Lower leg skin (tissue), 4 donors: ENCODE measurements around the gene GGA3. TPM values are rescaled to one million over a fixed set of nuclear protein-coding genes. Genes with fewer than 3 reads are reported as not detected.

Experiments
- DNase-seq, 2 donors: peaks; one replicate each; pipeline ENCODE4 v3.0.0-alpha.2; 2019; ENCODE audit warnings: low spot score in 2 of 2
- H3K4me3 ChIP-seq: fragments of 200-600 bp; sonication (generic); 2 replicates; pipeline ENCODE4 v1.5.1; 2017; ENCODE audit warnings: mild to moderate bottlenecking, low read depth; ENCODE audit not compliant: poor library complexity, severe bottlenecking
- CTCF ChIP-seq, 3 donors: fragments of 450-650 bp; IDR thresholded peaks; one replicate each; pipeline ENCODE4 v1.5.1; 2016; ENCODE audit warnings: antibody characterized with exemption in 3 of 3, mild to moderate bottlenecking in 3 of 3, moderate library complexity in 2 of 3
- POLR2A ChIP-seq, 2 donors: fragments of 450-650 bp; IDR thresholded peaks; one replicate each; pipeline ENCODE4 v1.6.1; 2016 to 2017; ENCODE audit warnings: antibody characterized with exemption in 2 of 2, mild to moderate bottlenecking in 1 of 2, moderate library complexity in 1 of 2
- WGBS, 2 donors: methylation state at CpG; one replicate each; pipeline ENCODE4 v1.1.5; 2018; 5-methylcytosine and 5-hydroxymethylcytosine counted together
- intact Hi-C: fragments of 100-400 bp; cut with DNase I; formaldehyde crosslinking; loops from one replicate; pipeline ENCODE4 v1.15.0; 2023; ENCODE audit warnings: low total_unique reads
- total RNA-seq, 4 donors: library from RNA; depleted of rRNA; stranded (reverse); fragments of >200 nt; gene quantifications; one replicate each; pipeline ENCODE4 v1.1.0, GENCODE V29; 2016

Gene GGA3
- total RNA-seq, 4 donors from 2014 or later, result 27.5 to 43.1 (median 29.9) TPM

GRCh38 chr17:75240394-75241142 is 20.8 kb downstream of the GGA3 start:
- TF ChIP-seq POLR2A (IDR thresholded peaks at IDR 0.05) (no peak), CTCF (IDR thresholded peaks at IDR 0.05) (no peak)
- WGBS, 2 donors, result 65 to 69% methylated on average over 19 to 23 of the region's 23 CpGs
- intact Hi-C loops, result no loop called here
- no peak for DNase-seq
- no peak overlapping the region for H3K4me3 ChIP-seq

GRCh38 chr17:75239778-75240393 is 21.5 kb downstream of the GGA3 start:
- intact Hi-C loops, result no loop called here
- no peak overlapping the region for H3K4me3 ChIP-seq
- no peak for DNase-seq

DNA sequence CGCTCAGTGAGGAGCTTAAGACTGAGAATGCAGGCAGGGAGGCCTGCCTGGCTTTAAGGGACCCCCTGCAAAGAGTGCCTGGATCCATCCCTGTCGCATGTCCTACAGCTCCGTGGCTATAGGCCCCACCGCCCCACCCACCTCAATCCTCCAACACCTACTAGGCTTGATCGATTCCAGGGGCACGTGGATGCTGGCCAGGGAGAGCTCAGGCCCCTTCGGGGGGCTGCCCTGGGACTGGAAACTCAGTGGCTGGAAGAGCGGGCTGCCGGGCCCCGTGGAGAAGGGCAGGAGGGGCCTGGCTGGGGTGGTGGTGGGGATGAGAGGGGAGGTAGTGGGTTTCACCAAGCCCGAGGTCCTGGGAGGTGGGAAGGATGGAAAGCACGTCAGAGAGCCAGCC is 22.2 kb downstream of the GGA3 start:
- 84 to 85% methylated on average over 11 to 12 of the region's 12 CpGs for WGBS, 2 donors
- TF ChIP-seq POLR2A (IDR thresholded peaks at IDR 0.05) (no peak), CTCF (IDR thresholded peaks at IDR 0.05) (no peak)
- intact Hi-C loops, result no loop called here
- H3K4me3 ChIP-seq, result no peak overlapping the region
- no peak for DNase-seq

More at GRCh38 chr17:75239778-75240393, 21.5 kb downstream of the GGA3 start:
- no peak for TF ChIP-seq POLR2A (IDR thresholded peaks at IDR 0.05)
- TF ChIP-seq CTCF (IDR thresholded peaks at IDR 0.05), result no peak
- 86% methylated on average over 21 to 23 of the region's 23 CpGs for WGBS, 2 donors

DNA sequence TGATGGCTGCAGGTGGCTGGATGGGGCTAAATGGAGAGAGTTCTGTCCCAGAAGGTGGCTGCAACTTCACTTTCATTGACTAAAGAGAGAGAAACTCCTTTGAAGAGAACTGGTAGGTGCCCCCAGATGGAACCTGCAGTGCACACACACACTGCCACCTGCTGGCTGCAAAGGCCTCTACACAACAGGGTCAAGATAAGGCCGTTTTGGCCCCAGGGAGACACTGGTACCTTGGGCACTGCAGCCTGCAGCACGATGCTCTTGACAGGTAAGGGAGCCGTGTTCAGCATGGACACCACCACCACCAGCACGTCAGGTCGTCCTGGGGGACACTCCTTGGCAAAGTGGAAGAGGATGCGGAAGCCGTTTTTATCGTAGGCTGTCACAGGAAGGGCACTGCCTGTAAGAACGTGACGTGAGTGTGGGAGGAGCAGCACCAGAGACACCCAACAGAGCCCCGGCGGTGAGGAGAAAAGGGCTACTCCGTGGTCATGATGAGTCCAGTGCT is 22.7 kb downstream of the GGA3 start:
- WGBS, 2 donors, result 46 to 51% methylated on average over 13 of the region's 13 CpGs
- TF ChIP-seq CTCF (IDR thresholded peaks at IDR 0.05) (peak in 1 of 3 donors; percentile 51), POLR2A (IDR thresholded peaks at IDR 0.05) (no peak)
- DNase-seq, result no peak
- intact Hi-C loops, result no loop called here
- no peak overlapping the region for H3K4me3 ChIP-seq

- intact Hi-C loops, result no loop called here
- no peak overlapping the region for H3K4me3 ChIP-seq
- WGBS, 2 donors, result 80 to 83% methylated on average over 10 to 11 of the region's 11 CpGs
- DNase-seq, result no peak
- no peak for TF ChIP-seq POLR2A (IDR thresholded peaks at IDR 0.05)
- no peak for TF ChIP-seq CTCF (IDR thresholded peaks at IDR 0.05)
These were observed 23.3 kb downstream of the GGA3 start for GRCh38 chr17:75238020-75238580.
